Gastrocnemius medialis (tissue), 4 donors: ENCODE results near the gene RPRD2. TPM values are rescaled to one million over a fixed set of nuclear protein-coding genes. Genes with fewer than 3 reads are reported as not detected.
A peak's percentile ranks its signal among the peaks of the same experiment; 100 is the strongest.

ENCODE experiments used
- ATAC-seq, 2 donors: fragments of 150-250 bp; one replicate each; pipeline ENCODE4 v1.9.1; 2016
- DNase-seq, 2 donors: peaks; one replicate each; pipeline ENCODE4 v3.0.0-alpha.2; 2019
- H3K27ac ChIP-seq, 4 donors: fragments of 200-600 bp; sonication (generic); 1 replicate in 1 of 4; 2 replicates in 3 of 4; pipeline ENCODE4 v1.5.1; 2016 to 2018; ENCODE audit warnings: mild to moderate bottlenecking in 2 of 4, moderate library complexity in 1 of 4
- H3K27me3 ChIP-seq, 3 donors: fragments of 200-600 bp; sonication (generic) in 2 of 3; 1 replicate in 1 of 3; 2 replicates in 2 of 3; pipeline versions ENCODE4 v1.5.1 to v1.6.0; 2016 to 2019; ENCODE audit warnings: mild to moderate bottlenecking in 1 of 3, moderate library complexity in 1 of 3
- H3K36me3 ChIP-seq, 2 donors: fragments of 200-600 bp; sonication (generic) in 1 of 2; one replicate each; pipeline ENCODE4 v1.5.1; 2017 to 2018
- H3K4me1 ChIP-seq, 2 donors: fragments of 200-600 bp; sonication (generic) in 1 of 2; one replicate each; pipeline ENCODE4 v1.5.1; 2016 to 2017; ENCODE audit warnings: mild to moderate bottlenecking in 2 of 2
- H3K4me3 ChIP-seq, 4 donors: fragments of 200-600 bp; sonication (generic) in 3 of 4; 1 replicate in 1 of 4; 2 replicates in 3 of 4; pipeline ENCODE4 v1.5.1; 2016 to 2019; ENCODE audit warnings: mild to moderate bottlenecking in 2 of 4
- H3K9me3 ChIP-seq, 3 donors: fragments of 200-600 bp; sonication (generic) in 2 of 3; 1 replicate in 1 of 3; 2 replicates in 2 of 3; pipeline ENCODE4 v1.5.1; 2016 to 2019
- CTCF ChIP-seq, 5 experiments: fragments of 450-650 bp in 3 of 5; fragments of 200-600 bp in 2 of 5; sonication (generic) in 2 of 5; IDR thresholded peaks in 4 of 5; conservative IDR thresholded peaks in 1 of 5; 1 replicate in 4 of 5; 2 replicates in 1 of 5; pipeline ENCODE4 v1.5.1; 2016 to 2019; ENCODE audit warnings: antibody characterized with exemption in 5 of 5, mild to moderate bottlenecking in 3 of 5, moderate library complexity in 3 of 5
- POLR2A ChIP-seq, 2 donors: fragments of 450-650 bp; IDR thresholded peaks; one replicate each; pipeline ENCODE4 v1.6.1; 2017; ENCODE audit warnings: antibody characterized with exemption in 2 of 2, mild to moderate bottlenecking in 2 of 2, moderate library complexity in 2 of 2
- in situ Hi-C, 4 donors: fragments of 200-750 bp; cut with MboI; loops; one replicate each; pipeline versions ENCODE4 v1.15.0 to v1.8.0; 2017; ENCODE audit warnings: low sequenced_read_pairs in 4 of 4
- intact Hi-C: fragments of 100-400 bp; cut with DNase I; formaldehyde crosslinking; loops from one replicate; pipeline ENCODE4 v1.15.1; 2023; ENCODE audit warnings: low total_unique reads
- total RNA-seq, 4 donors: library from RNA; depleted of rRNA; stranded (reverse); fragments of >200 nt; gene quantifications; one replicate each; pipeline versions ENCODE4 v1.1.0 to v1.2.3, GENCODE V29; 2016

RPRD2 gene
- total RNA-seq, 4 donors from 2014 or later, result 18.0 to 28.0 (median 23.1) TPM

DNA sequence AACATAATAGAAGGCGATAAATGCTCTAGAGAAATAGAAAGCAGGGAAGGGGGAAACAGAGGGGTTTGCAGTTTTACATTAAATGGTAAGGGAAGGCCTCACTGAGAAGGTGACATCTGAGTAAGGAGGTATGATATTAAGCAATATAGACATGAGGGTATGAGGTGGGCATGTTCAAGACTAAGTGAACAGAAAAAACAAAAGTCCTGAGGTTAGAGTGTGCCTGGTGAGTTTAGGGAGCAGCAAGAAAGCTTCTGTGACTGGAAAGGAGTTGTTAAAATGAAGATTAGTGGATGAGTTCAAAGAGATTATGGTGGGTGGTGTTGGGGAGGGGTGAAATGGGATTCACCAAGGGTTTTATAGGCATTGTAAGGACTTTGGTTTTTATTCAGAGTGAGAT is 8.6 kb downstream of the RPRD2 start:
- in situ Hi-C loops, result no loop called here
- Histone ChIP-seq H3K9me3 (no peaks in the 10 kb centered on the region), H3K4me3 (no peak overlapping the region), H3K4me1 (peaks cover 34 to 41% of the 10 kb centered on the region in 2 donors), H3K27ac (no peak overlapping the region), H3K36me3 (no peaks in the 10 kb centered on the region), H3K27me3 (no peaks in the 10 kb centered on the region)
- ATAC-seq (no peak), DNase-seq (no peak)
- intact Hi-C loops, result no loop called here
- TF ChIP-seq POLR2A (IDR thresholded peaks at IDR 0.05), result no peak
- no peak for TF ChIP-seq CTCF (IDR thresholded peaks at IDR 0.05 in 4 of 5, conservative IDR thresholded peaks at IDR 0.05 in 1 of 5)

DNA sequence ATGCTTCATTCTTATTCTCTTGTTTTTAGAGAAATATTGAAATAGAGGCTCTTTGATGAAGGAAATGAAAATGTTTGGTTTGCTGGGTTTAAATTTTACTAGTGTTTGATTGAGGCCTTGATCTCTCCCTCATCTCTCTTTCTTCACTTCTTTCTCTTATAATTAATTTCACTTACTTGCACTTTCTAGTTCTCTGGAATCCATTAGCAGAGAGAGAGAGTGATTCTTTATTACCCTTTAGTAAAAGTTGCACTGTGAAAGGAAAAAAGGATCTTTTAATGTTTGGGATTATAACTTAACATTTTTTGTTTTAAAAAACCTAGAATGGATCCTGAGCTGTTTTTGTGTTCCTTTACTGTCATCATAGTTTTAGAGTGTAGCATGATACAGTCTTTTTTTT is 12.2 kb downstream of the RPRD2 start:
- DNase-seq (no peak), ATAC-seq (no peak)
- Histone ChIP-seq H3K9me3 (no peaks in the 10 kb centered on the region), H3K4me3 (no peak overlapping the region), H3K27me3 (no peaks in the 10 kb centered on the region), H3K27ac (peak overlapping the region in 1 of 4 donors; percentile 1), H3K4me1 (peaks cover 22 to 23% of the 10 kb centered on the region in 2 donors), H3K36me3 (no peaks in the 10 kb centered on the region)
- TF ChIP-seq POLR2A (IDR thresholded peaks at IDR 0.05) (no peak), CTCF (IDR thresholded peaks at IDR 0.05 in 4 of 5, conservative IDR thresholded peaks at IDR 0.05 in 1 of 5) (no peak)
- intact Hi-C loops (no loop called here), in situ Hi-C loops (no loop called here)

DNA sequence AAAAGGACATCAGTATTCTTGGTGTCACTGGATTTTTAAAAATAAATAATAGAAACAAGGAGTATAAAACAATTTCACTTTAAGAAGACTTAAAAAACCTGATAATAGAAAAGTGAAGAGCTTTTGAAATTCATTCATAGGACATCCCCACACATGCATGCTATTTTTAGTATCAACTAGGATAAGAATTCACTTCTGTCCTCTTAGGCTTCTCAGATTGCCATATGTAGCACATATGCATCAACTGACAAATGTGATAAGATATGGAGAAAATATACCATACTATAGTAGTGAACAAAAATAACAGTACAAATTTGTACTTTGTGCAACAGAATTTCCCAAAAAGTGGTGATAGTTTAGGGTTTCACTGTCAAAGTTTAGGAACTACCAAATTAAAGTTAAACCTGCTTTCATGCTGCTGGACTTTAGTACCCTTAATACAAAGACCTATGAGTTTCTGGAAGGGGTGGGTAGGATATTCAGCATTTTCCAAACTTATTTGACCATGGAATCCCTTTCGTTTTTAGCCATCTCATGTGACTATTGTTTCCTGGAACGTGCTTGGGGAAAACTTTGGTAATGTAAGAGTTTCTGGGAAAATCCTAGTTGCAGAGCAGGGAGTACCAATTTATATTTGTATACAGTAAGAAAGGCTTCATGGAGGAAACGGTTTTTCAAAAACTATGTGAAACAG is 19.8 kb downstream of the RPRD2 start:
- no peak overlapping the region for H3K27ac ChIP-seq
- no peaks in the 10 kb centered on the region for H3K36me3 ChIP-seq
- DNase-seq (no peak), ATAC-seq (no peak)
- H3K9me3 ChIP-seq, result no peaks in the 10 kb centered on the region
- H3K27me3 ChIP-seq, result no peaks in the 10 kb centered on the region
- H3K4me1 ChIP-seq, result peaks cover 24 to 29% of the 10 kb centered on the region in 2 donors
- TF ChIP-seq POLR2A (IDR thresholded peaks at IDR 0.05) (no peak), CTCF (IDR thresholded peaks at IDR 0.05 in 4 of 5, conservative IDR thresholded peaks at IDR 0.05 in 1 of 5) (no peak)
- no peak overlapping the region for H3K4me3 ChIP-seq
- intact Hi-C loops, result no loop called here
- in situ Hi-C loops, result no loop called here

DNA sequence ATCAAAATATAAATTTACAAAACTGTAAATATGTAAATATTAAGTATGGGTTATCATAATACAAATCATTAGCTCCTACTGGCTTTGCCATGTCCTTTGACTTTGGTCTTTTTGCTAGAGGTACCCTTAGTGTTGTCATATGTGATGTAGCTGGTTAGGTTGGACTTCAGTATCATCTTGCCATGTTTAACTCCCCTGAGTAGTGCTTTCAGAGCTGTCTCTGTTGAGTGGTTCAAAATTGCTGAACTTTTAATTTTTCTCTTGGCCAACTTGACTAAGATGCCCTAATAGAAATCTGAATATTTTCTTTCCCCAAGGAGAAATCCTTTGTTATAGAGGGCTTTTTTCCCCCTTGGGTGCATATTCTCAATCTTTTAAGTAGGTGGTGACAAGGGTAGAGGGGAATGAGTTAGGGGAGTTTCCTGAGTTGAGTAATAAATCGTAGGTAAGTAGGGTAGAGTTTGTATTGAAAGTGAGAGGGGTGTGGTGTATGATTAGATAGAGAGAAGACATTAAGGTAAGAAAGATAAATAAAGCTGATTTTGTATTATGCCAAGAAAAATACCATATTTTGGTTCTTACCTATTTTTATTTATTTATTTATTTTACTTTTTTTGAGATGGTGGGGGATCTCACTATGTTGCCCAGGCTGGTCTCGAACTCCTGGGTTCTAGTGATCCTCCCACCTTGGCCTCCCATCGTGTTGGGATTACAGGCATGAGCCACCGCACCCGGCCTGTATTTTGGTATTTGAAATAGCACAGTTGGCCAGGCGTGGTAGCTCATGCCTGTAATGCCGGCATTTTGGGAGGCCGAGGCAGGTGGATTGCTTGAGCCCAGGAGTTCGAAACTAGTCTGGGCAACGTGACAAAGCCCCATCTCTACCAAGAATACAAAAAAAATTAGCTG is 21.8 kb downstream of the RPRD2 start:
- Histone ChIP-seq H3K4me1 (peaks cover 33 to 39% of the 10 kb centered on the region in 2 donors), H3K36me3 (no peaks in the 10 kb centered on the region), H3K9me3 (no peaks in the 10 kb centered on the region), H3K27ac (no peak overlapping the region), H3K4me3 (no peak overlapping the region), H3K27me3 (no peaks in the 10 kb centered on the region)
- intact Hi-C loops (no loop called here), in situ Hi-C loops (no loop called here)
- TF ChIP-seq POLR2A (IDR thresholded peaks at IDR 0.05) (no peak), CTCF (IDR thresholded peaks at IDR 0.05 in 4 of 5, conservative IDR thresholded peaks at IDR 0.05 in 1 of 5) (no peak)
- no peak for DNase-seq
- ATAC-seq, result no peak
